DLD1 (cell line): ENCODE measurements around the gene KCTD12.
"Not testable (repeated sequence)": the region's sequence is repeated elsewhere in the genome, so short reads cannot be mapped to it uniquely, and the experiment has no call there.

ENCODE experiments used
- in situ Hi-C: cut with HindIII; loops from 2 replicates; pipeline ENCODE4 v1.10.0; 2017; ENCODE audit warnings: low sequenced_read_pairs

Gene KCTD12

GRCh38 chr13:76886292-76887075, at the start of gene KCTD12:
Gene KCTD12, minus strand, starts transcription at chr13:76886405. Its CDS starts 257 bp downstream, at chr13:76886148.
- in situ Hi-C loops: no loop called here

- in situ Hi-C loops: no loop called here
Observed at GRCh38 chr13:76934671-76935070, 48.5 kb upstream of the KCTD12 start.

- in situ Hi-C loops: no loop called here
Observed at GRCh38 chr13:76932076-76932475, 45.9 kb upstream of the KCTD12 start.

- in situ Hi-C loops: no loop called here
Observed at GRCh38 chr13:76929851-76930374, 43.7 kb upstream of the KCTD12 start.

- in situ Hi-C loops: no loop called here
Observed at GRCh38 chr13:76929320-76929719, 43.1 kb upstream of the KCTD12 start.

- in situ Hi-C loops: no loop called here
Observed at GRCh38 chr13:76928456-76928855, 42.3 kb upstream of the KCTD12 start.

GRCh38 chr13:76927955-76928354, 41.8 kb upstream of the KCTD12 start:
- in situ Hi-C loops: no loop called here

- in situ Hi-C loops: no loop called here
Observed at GRCh38 chr13:76925115-76925514, 38.9 kb upstream of the KCTD12 start.

GRCh38 chr13:76921516-76921915, 35.3 kb upstream of the KCTD12 start:
- in situ Hi-C loops: loop anchor here (25.0 kb wide), 1 partner anchor 1059 kb away; no protein-coding TSS in a partner anchor

GRCh38 chr13:76917755-76918481, 31.7 kb upstream of the KCTD12 start:
- in situ Hi-C loops: loop anchor here (25.0 kb wide), 1 partner anchor 1056 kb away; no protein-coding TSS in a partner anchor

- in situ Hi-C loops: loop anchor here (25.0 kb wide), 1 partner anchor 1055 kb away; no protein-coding TSS in a partner anchor
Observed at GRCh38 chr13:76917095-76917494, 30.9 kb upstream of the KCTD12 start.

GRCh38 chr13:76913898-76914297, 27.7 kb upstream of the KCTD12 start:
- in situ Hi-C loops: loop anchor here (25.0 kb wide), 1 partner anchor 1052 kb away; no protein-coding TSS in a partner anchor

- in situ Hi-C loops: loop anchor here (25.0 kb wide), 1 partner anchor 1050 kb away; no protein-coding TSS in a partner anchor
Observed at GRCh38 chr13:76912476-76912875, 26.3 kb upstream of the KCTD12 start.

- in situ Hi-C loops: loop anchor here (25.0 kb wide), 1 partner anchor 1042 kb away; no protein-coding TSS in a partner anchor
Observed at GRCh38 chr13:76904507-76904906, 18.3 kb upstream of the KCTD12 start.

- in situ Hi-C loops: loop anchor here (25.0 kb wide), 1 partner anchor 1041 kb away; no protein-coding TSS in a partner anchor
Observed at GRCh38 chr13:76903544-76904162, 17.4 kb upstream of the KCTD12 start.

GRCh38 chr13:76899066-76899465, 12.9 kb upstream of the KCTD12 start:
- in situ Hi-C loops: not testable (repeated sequence)

- in situ Hi-C loops: not testable (repeated sequence)
Observed at GRCh38 chr13:76897171-76897570, 11.0 kb upstream of the KCTD12 start.

- in situ Hi-C loops: no loop called here
Observed at GRCh38 chr13:76894401-76895110, 8.4 kb upstream of the KCTD12 start.

- in situ Hi-C loops: no loop called here
Observed at GRCh38 chr13:76892488-76892887, 6.3 kb upstream of the KCTD12 start.

- in situ Hi-C loops: no loop called here
Observed at GRCh38 chr13:76890021-76890420, 3.8 kb upstream of the KCTD12 start.
